ENCODE measurements around the gene AHDC1.
"Not testable (repeated sequence)": the region's sequence is repeated elsewhere in the genome, so short reads cannot be mapped to it uniquely, and the experiment has no call there.

The AHDC1 gene

DNA sequence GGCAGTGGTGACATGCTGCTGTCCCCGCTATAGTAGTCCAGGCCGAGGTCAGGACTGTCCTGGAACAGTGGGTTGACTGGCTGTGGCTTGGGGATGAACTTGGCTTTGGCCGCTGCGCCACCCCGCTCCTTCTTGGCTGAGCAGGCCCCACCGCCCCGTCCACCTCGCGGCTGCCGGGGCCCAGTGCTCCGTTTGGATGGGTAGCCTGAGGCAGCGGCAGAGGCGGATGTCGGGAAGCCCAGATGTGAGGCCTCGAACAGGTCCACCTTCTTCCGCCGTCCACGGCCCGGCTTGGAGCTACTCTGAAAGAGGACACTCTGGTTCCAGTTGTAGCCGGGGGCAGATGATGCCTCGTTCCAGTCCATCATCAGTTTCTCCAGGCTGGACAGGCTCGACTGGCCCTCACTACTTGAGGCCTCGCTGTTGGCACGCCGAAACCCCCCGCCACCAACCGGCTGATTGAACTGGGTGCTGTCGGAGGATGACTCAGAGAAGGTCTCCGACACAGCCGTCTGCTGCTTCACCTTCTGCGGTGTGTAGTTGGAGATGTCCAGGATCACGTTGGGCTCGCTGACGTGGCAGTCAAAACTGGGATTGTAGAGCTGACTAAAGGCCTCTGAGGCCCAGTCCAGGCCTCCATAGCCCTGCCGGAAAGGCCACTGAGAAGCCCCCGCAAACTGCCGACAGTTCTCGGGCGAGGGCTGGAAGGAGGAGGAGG is 55.6 kb downstream of the AHDC1 start:
- DNase-seq: no peak

DNA sequence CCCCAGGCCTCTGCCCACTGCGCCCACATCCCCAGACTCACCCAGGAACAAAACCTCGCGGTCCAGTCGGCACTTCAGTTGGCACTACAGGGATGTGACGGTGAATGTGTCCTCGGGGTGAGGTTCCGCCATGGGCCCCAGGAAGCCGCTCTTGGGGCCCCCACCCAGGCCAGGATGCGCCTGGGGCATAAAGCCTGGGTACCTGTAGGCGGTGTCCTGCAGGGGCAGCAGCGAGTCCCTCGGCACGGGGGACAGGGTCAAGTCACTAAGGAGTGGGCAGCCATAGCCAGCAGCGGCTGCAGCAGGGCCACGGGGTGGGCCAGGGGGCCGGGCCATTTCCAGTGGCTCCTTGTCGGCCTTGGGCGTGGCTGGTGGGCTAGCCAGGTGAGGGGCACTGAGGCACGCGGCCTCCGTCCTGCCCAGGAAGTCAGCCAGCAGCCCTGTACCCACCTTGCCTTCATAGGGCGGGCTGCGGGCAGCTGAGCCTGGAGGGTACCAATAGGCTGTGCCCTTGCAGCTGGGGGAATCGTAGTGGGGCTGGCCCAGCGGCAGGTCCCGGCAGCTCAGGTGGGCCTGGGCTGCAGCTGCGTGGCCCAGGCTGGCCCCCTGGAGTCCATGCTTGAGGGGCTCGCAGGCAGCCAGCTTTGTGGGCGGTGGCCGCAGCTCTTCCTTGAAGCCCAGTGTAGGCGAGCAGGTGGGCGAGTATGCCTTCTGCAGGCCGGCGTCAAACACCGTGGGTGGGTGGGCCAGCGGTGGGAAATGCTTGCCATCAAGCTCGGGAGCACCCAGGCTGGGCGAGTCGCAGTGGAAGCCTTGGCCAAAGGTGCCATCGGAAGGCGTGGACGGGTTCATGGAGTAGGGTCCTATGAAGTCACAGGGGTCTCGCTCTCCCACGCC is 56.5 kb downstream of the AHDC1 start:
- DNase-seq: no peak

DNA sequence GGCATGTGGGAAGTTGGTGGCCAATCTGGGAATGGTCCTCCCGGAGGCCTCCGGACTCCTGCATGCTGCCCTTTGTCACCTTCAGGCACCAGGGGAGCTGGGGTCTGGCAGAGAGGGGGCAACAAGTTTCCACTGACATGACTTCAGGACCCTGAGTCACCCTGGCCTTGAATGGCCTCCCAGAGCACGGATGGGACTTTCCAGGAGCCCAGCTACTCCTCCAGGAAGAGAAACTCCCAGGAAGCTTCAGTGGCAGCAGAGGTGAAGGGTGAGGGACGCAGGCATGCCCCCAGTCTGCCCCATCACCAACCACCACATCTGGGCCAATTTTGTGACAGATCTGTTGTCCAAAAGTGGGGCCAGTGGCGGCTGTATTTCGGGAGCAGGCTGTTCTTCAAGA is 58.1 kb downstream of the AHDC1 start:
- no peak for DNase-seq

DNA sequence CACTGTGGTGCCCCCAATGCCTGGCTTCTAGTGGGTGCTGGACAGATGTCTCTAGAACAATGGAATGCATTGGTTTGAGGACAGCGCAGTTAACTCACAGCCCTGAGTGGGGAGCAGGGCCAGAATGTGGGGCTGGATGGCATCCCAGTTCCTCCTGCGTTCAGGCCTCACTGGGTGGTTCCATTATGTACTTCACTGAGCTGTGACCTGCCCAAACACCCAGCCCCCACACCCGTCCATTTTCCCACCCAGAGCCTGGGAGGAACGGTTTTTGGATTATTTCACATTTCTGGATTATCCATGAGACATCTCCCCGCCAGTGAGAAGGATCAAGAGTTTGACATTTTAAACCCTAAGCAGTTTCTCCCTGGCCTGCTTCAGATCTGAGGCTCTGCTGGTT is 58.7 kb downstream of the AHDC1 start:
- no peak for DNase-seq

DNA sequence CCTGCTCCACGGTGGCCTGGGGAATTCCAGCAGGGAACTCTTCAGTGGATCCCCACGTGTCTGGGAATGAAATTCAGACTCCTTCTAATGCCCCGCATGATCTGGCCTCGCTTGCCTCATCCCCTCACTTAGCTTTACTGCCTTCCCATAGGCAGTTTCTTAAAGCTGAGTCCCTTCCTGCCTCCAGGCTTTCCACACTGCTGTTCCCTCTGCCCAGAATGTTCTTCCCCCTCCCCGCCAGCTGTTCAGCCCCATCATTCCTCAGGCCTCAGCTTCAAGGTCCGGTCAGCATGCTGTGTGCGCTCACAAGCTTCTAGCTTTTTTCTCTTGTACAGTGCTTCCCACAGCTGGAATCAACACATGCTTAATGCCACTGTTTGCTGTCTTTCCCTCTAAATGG is 59.1 kb downstream of the AHDC1 start:
- no peak for DNase-seq

DNA sequence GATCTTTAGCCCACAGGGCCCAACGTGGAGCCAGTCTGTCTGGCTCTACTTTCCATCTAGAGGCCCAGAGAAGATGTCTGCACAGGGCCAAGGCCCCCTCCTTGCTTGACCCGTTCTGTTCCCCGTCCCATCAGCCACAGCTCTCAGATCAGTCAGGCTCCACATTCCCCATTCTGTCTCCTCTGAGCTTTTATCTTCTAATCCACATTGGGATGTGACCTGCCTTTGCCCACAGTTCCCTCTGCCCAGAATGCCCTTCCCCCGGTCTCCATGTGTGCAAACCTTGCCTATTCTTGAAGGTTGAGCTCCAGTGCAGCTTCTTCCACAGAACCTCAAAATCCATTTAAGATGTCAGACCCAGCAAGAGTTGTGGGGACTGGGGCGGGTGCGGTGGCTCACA is 60.7 kb downstream of the AHDC1 start:
- no peak for DNase-seq

DNA sequence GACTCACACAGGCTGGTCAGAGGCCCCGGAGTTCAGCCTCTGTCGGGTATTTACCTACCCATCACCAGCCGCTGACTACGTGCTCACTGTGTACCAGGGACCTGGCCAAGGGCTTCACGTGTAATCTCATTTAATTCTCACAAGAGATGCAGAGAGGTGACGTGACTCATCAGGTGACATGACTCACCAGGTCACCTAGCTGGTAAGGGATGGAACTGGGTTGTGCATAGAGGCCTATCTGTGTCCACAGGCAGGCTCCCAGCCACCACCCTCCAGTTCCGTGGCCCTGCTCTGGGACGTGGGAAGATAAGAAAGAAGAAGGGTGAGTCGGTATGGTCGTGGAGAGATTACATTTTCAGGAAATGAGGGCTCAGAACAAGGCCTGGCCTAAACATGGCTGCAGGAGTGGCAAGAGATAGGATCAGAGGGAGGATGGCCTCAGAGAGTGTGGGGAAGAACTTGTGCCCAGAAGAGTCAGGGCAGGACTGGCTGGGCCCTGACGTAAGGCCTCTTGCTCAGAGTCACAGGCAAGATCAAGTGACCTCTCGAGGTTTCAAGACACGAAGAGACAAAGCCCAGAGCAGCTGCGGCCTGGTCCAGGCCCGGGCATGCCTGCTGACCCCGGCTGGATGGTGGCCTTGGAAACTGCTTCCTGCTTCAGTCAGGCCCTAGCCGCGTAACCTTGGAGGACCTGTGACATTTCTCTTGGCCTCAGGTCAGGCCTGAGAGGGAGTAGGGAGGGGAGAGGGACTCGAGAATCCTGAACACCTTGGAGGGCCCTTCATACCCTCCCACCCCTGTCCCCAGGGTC is 61.3 kb downstream of the AHDC1 start:
- peak; percentile 24 for DNase-seq

DNA sequence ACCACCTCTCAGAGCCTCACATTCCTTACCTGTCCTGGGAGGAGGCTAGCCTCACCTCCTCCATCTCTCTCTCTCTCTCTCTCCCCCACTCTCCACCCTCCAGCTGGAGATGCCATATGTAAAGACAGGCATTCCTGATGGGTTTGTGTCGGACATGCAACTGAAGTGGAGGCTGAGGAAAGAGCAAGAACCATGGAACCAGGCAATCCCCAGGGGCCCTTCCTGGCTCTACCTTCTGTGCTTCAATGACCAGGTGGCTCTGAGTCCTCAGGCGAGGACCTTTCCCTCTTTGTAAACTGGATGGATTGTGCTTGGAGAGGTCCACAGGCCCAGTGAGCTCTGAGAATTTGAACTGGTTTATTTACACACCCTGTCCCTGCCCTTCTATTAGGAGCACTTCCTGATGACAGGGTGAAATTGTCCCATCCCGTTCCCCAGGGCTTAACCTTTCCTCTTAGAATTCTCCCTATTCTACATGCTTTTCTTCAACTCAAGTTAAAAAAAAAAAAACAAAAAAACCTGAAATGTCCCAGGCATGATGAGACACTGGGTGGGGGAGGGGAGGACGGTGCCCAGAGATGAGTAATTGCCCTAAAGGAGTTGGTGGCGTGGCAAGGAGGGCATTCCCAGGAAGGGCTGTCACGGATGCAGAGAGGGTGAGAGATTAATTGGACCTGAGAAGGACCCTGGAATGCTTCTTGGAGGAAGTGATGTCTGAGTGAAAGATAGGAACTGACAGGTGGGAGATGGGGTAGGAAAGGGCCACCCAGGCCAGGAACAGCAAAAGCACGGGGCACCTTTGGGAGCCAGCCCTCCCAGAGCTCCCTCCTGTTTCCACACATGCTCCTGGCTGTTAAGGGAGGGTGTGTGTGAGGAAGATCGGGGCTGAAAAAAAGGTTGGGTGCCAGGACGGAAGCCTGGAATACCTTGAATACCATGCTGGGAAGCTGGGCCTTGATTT is 63.8 kb downstream of the AHDC1 start:
- no peak for DNase-seq

DNA sequence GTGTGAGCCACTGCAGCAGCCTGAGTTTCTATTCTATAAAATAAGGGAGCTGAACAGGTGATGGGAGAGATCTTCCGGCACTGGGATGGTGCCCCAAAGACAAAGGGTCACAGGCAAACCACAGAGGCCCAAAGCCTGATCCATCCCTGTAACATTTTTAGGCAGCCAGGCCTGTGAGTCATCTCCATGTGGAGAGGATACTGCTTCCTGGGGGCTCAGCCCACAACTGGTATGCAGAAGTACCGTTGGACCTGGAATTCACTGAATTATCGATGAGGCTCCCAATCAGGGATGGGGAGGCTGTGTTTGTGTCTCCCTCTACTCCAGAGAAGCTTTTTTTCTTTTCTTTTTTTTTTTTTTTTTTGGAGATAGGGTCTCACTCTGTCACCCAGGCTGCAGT is 65.2 kb downstream of the AHDC1 start:
- no peak for DNase-seq

DNA sequence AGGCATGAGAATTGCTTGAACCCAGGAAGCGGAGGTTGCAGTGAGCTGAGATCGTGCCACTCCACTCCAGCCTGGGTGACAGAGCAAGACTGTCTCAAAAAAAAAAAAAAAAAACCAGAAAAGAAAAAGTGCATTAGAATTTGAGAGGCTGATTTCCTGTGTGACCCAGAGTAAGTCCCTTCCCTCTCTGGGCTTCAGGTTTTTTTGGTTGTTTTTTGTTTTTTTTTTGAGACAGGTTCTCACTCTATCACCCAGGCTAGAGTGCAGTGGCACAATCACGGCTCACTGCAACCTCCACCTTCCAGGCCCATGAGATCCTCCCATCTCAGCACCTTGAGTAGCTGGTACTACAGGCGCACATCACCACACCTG is 65.7 kb downstream of the AHDC1 start:
- not testable (repeated sequence) for DNase-seq

DNA sequence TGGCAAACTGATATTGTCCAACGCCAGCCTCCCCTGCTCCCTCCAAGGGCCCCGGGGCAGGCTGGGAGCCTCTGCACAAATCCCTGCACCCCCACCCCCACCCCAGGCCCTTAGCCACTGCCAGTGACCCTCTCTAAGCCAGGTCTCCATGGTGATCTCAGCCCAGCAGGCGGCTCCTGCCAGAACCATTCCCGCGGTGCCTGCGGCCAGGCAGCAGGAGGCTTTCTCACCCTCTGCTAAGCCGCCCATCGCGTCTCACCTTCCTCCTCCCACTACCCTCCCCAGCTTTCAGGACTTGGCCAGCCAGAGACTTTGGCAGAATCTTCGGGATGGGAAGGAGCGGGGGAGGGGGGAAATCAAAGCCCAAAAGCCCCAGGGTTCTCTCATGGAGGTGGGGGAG is 67.2 kb downstream of the AHDC1 start:
- no peak for DNase-seq

DNA sequence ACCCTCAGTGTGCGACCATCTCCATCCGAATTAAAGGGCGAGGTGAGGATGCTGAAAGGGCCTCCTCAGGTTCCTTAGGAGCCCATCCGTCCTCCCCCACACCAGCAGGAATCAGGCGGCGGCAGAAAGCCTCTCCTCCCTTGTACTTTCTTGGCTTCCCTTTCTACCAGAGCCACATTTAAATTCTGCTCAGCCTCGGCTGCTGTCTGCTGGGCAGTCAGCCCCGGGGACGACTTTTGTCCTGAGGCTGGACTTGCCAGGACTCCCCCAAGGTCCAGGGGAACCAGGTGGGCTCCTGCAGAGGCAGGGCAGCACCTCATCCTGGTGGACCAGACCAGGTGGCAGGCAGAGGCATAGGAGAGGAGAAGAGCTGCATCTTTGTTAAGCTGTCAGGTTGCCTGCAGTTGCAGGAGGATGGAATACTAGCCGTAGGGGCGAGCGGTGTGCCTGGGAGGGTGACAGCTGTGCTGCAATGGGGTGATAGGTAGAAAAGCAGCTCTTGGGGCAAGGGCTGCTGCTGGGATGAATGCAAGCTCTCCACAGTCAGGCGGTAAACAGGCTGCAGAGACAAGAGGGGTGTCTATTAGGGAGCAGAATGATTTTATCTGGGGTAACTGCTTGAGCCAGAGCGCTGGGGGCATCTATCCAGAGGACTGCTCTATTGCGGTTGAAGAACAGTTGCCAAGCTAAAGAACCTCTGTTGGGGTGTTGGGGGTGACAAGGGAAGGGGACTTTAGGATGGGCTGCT is 67.8 kb downstream of the AHDC1 start:
- no peak for DNase-seq

DNA sequence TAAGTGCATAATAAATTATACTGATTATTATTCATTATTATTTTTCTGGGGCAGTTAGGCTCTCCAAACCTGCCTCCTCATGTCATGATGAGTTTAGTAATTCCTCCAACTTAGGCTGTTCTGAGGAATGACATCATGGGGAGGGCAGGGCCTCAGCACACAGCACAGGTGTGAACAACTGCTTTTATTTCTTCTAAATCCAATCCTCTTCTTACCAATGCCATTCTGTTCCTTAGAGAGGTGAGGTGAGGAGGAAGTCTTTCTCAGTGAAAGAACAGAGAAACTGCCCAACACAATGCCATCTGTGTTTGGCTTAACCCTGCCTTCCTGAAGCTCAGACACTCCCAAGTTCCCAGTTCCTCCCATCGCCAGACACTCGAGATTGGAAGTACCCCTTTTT is 68.6 kb downstream of the AHDC1 start:
- DNase-seq: no peak

DNA sequence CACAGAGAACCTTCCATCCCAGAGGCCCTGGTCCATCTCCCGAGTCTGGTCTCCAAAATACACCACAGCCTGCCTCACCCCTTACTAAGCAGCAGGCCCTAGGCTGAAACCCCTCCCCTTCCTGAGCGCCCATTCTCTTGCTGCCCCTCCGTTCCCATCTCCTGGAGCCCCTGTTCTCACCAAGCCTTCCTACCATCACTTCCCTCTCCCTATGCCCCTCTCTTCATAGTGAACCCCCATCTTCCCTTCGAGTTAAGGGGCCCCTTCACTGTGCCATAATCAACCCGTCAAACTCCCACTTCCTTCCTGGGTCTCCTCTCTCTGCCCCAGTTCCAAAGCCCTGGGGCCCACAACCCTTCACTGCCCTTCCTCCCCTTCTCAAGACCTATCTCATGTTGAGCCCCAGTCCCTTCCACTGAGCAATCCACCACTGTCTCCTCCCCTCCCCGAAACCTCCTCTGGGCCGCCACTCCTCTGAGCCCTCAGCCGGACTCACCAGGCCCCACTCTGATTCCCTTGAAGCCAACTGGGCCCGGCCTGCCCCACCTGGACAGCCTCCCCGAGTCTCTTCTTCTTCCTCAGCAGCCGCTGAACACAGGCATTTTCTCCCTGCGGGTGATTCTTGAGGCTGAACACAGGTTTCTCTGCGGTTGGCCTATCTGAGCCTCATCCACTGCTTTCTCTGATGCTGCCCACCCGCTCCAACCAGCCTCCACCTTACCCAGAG is 71.8 kb downstream of the AHDC1 start:
- no peak for DNase-seq

DNA sequence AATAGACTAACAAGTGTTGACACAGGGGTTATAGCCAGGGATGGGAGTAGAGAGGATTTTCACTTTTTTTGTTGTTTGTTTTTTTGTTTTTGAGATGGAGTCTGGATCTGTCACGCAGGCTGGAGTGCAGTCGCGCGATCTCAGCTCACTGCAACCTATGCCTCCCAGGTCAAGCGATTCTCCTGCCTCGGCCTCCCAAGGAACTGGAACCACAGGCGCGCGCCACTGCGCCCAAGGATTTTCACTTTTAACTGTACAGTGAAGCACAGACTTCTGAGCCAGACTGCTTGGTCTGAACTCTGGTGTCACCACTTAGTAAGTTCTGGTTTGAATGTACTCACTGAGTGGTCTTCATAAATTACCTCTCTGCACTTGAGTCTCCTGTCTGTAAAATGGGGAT is 73.8 kb downstream of the AHDC1 start:
- DNase-seq: no peak

DNA sequence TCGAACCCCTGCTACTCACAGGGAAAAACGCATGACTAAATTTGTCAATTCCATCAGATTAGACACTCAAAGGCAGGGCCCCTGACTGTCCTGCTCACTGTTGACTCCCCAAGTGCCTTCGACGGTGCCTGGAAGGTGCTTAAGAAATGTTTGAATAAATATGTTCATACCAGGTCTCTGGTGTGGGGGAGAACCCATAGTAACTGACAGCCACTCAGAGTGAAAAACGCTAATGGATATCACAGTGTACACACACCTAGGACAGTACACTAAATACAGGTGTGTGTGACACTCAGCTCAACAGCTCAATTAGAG is 74.3 kb downstream of the AHDC1 start:
- DNase-seq: no peak

DNA sequence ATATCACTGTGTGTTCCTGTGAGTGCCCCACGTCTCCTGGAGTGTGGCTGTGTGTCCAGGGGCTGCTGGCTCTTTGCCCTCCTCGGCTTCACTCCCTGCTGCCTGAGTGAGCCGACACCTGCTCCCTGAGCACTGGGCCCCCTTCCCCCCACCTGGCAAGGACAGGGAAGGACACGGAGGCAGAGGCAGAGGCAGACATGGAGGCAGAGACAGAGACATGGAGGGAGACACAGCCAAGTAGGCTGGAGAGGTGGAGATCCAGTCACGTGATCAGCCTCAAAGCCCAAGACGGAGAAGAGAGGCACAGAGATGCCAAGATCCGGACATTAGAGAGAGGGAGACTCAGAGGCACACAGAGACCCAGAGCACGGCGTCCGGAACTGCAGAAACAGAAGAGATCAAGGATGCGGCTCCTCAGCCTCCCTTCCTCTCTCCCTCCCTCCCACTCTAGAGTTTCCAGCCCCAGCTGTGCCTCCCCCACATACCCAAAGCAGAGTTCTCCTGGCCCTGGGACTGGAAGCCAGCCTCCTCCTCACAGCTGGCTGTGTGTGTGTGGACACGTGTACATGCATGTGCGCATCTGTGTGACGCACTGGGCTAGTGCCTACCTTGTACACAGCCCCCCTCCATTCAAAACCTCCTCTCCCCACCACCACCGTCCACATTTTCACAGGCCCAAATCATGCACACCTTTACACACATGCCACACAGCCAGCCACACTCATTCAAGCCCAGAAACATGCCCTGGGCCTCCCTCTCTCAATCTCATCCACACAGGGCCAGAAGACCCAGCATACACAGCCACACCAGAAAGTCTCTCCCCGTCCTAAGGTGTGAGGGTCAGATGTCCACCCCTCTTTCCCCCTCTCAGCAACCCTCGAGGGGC is 74.9 kb downstream of the AHDC1 start:
- DNase-seq: no peak

DNA sequence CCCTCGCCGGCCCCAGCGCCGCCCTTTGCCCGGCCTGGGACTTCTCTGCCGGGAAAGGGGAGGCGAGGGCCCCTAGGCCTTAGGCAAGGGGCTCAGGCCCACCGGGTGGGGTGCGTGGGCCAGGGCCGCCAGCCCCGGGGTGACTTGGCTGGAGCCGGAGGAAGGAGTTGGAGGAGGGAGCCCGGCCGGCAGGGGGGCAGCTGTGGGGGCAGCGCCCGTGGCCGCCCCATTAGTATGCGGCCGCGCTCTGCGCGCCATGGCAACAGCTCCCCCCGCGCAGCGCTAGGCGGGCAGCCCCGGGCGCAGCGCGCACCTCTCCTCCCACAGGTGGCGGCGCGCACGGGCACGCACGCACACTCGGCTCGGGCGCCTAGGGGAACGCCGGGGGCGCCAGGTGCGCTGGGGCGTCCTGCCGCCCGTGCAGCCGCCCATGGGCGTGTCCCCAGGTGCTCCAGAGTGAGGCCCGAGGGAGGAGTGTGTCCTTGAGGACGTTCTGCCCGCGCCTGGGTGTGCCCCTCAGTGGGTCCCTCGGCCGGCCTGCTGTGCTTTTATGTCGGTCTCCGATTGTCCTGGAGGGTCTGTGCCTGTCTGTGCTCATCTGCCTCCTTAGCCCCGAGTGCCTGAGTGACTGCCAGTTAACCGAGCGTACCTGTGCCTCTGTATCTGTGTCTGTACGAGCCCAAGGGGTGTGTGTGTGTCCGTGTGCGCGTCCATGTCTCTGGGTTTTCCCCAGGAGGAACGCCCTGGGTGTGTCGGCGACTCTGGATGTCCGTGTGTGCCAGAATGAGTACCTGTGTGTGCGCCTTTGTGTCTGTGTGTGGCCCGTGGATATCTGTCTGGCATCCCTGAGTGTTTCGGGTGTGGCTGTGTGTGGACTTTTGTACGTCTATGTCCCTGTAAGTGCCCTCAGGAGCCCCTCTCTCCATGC is 75.8 kb downstream of the AHDC1 start:
- DNase-seq: peak; percentile 56
